ENCODE results near the gene ANAPC2.

The ANAPC2 gene

DNA sequence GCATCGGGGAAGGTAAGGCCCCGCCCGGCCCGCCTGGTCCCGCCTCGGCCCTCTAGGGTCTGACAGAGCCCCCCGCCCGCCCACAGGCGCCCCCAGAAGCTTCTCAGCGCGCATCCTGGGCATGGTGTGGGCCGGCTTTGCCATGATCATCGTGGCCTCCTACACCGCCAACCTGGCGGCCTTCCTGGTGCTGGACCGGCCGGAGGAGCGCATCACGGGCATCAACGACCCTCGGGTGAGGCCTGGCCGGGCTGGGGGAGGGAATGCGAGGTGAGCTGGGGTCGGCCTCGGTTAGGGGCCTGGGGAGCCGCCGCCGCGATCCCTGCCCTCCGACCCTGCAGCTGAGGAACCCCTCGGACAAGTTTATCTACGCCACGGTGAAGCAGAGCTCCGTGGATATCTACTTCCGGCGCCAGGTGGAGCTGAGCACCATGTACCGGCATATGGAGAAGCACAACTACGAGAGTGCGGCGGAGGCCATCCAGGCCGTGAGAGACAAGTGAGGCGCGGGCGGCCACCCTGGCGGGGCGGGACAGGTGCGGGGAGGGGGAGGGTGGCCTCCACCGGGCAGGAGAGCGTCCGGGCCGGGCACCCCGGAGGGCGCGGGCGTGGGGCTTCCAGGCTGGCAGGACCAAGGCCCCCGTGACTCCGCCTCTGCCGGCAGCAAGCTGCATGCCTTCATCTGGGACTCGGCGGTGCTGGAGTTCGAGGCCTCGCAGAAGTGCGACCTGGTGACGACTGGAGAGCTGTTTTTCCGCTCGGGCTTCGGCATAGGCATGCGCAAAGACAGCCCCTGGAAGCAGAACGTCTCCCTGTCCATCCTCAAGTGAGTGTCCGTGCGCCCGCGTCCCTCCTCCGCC lies 25.6 kb downstream of the ANAPC2 start:
- DNase-seq (ENCODE audit: low read depth, low spot score): no peak

DNA sequence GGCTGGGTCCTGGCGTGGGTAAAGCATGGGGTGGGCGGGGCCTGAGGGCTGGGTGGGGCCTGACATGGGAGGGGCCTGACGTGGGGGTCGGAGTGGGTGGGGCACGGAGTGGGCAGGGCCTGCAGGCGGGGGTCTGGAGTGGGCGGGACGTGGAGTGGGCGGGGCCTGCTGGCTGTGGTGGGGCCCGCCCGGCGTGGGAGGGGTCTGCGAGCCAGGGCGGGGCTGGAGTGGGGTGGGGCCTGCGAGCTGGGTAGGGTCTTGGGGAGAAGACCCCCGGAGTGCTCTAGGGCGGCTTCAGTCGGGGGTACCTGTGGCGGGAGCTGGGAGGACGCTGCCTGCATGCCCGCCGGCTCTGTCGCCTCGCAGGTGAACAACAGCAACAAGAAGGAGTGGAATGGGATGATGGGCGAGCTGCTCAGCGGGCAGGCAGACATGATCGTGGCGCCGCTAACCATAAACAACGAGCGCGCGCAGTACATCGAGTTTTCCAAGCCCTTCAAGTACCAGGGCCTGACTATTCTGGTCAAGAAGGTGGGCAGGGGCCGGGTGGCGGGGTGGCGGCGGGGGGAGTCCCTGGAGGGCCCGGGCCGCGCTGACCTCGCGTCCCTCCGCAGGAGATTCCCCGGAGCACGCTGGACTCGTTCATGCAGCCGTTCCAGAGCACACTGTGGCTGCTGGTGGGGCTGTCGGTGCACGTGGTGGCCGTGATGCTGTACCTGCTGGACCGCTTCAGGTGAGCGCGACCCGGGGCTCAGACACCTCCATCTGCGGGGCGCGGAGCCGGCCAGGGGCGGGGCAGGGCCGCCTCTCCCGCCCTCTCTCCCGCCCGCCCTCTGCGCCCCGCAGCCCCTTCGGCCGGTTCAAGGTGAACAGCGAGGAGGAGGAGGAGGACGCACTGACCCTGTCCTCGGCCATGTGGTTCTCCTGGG lies 26.5 kb downstream of the ANAPC2 start:
- DNase-seq (ENCODE audit: low read depth, low spot score): no peak

DNA sequence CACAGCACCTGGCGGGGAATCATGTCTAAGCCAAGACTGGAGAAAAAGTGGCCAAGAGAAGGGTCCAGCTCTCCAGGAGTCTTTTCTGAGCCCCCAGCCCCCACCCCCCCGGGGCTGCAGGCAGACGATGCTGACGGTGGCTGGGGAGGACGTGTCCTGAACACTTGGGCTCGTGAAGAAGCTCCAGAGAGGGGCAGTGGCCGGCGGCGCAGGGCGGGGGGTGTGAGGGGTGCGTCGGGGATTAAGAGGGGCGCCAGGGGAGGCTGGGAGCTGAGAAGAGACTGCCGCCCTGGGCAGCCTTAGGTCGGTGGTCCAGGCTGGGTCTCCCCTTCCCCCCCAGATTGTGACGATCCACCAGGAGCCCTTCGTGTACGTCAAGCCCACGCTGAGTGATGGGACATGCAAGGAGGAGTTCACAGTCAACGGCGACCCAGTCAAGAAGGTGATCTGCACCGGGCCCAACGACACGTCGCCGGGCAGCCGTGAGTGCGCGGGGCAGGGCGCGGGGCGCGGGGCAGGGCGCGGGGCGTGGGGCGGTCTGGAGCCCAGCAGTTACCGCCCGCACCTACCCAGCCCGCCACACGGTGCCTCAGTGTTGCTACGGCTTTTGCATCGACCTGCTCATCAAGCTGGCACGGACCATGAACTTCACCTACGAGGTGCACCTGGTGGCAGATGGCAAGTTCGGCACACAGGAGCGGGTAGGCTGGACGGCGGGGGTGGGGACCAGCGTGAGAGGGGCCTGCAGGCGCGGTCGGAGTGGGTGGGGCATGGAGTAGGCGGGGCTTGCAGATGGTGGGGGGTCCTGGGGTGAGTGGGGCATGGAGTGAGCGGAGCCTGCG lies 27.4 kb downstream of the ANAPC2 start:
- no peak for DNase-seq (ENCODE audit: low read depth, low spot score)

DNA sequence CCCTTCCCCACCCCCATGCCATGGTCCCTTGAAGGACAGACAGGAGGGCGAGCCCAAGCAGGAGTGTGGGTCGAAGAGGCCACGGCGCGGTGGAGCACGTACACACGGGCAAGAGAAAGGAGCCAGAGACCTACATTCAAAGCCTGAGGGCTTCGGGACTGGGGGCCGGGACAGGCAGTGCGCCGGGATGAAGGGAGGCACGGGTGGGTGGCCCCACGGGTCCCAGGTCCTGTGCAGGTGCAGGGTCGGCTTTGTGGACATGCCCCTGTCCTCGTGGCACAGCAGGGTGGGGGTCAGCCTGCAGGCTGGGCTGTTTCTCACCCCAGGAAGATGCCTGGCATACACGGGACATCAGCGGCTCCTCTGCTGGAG lies 28.3 kb downstream of the ANAPC2 start:
- DNase-seq (ENCODE audit: low read depth, low spot score): no peak

DNA sequence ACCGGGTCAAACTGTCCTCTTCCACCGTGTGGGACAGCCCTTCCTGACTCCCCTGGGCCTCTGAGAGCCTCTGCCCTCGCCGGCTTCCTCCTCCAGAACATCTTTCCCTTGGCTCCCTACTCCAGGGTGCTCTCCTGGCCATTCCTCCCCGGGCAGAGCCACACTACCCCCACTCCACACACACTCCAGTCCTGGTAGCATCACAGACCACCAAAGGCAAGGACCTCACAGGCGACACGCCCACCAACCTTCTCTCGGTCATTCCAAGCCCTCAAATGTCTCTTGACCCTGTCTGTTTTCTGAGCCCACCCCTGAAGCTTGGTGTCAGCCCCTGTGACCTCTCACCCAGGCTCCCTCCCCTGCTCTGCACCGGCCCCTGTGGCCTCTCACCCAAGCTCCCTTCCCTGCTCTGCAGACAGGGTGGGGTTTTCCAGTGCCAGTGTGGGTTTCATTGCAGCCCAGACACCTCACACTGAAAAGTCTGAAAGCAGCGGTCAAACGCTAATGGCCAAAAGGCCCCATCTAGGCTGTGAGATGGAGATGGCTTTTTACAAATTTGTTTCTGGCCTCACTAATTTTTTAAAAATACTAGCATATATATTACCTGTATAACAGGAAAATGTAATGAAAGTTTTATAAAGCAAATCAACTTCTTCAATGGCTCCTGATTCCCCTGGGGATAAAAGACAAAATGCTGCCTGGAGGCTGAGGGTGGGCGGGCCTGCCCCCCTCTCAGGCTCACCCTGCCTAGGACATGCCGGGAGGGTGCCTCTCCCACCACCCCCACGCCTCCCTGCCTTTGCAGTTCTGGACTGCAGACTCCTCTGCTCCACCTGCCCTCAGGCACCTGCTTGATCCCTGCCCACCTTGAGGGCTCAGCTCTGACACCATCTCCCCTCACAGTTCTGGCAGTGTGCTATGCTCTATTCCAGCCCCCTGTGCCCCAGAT lies 29.0 kb downstream of the ANAPC2 start:
- DNase-seq (ENCODE audit: low read depth, low spot score): no peak

DNA sequence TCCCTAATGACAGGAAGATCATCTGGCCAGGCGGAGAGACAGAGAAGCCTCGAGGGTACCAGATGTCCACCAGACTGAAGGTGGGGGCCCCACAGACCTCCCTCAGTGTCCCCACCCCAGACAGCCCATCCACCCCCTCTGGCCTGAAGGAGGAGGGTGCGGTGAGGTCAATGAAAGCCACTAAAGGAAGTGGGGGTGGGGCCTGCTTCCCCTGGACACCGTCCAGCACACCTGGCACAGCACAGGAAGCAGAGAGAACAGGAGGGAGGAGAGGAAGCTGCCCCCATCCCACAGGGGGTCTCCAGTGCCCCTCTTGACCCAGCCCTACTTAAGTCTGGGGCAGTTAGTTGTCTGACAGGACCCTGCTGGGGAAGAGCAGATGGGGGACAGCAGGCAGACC lies 29.7 kb downstream of the ANAPC2 start:
- DNase-seq (ENCODE audit: low read depth, low spot score): no peak

DNA sequence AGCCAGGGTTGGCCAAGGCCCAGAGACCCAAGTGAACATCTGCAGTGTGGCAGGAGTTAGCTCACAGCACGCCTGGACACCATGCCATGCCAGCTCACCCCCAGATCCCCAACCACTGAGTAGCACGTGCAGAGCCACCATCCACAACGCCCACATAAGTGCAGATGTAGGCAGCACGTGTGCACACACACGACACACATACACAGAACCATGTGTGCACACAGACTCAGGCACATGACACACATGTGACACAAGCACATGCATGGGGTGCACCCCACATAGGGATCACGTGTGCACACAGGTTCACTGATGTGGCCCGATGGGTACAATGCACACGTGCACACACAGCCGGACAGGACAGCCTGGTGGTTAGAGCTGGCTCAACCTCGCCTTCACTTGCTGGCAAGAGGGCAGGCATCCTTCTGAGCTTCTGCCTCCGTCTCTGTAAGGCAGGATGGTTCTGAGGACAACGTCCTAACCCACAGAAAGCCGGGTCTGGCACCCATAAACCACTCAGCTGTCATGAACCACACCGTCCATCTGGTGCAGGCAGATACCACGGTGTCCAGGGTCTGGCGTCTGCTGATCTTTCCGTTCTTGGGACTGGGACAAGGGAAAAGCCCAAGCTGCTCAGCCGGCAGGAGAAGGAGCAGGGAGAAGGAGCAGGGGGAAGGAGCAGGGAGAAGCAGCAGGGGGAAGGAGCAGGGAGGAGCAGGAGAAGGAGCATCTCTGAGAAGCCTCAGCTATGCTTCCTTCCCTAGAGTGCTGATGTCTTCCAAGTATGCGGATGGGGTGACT lies 30.5 kb downstream of the ANAPC2 start:
- no peak for DNase-seq (ENCODE audit: low read depth, low spot score)

DNA sequence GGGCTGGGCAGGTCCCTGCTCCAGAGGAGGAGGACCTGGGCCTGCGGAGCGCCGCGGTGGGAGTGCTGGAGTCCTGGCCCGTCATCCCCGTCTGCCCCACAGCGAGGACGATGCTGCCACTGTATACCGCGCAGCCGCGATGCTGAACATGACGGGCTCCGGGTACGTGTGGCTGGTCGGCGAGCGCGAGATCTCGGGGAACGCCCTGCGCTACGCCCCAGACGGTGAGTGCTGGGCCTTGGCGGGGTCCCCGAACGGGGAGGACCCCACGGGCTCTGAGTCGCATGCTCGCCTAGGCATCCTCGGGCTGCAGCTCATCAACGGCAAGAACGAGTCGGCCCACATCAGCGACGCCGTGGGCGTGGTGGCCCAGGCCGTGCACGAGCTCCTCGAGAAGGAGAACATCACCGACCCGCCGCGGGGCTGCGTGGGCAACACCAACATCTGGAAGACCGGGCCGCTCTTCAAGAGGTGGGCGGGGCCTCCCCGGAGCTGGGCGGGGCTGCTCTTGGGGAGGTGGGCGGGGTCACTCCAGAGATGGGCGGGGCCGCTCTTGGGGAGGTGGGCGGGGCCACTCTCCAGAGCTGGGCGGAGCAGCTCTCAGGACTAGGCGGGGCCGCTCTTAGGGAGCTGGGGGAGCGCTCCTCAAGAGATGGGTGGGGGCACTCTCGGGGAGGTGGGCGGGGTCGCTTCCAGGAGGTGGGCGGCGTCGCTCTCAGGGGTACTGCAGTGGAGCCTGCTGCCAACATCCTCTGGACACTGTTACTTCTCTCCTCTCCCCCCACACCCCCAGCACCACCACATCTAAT lies 31.6 kb downstream of the ANAPC2 start:
- DNase-seq (ENCODE audit: low read depth, low spot score): no peak

DNA sequence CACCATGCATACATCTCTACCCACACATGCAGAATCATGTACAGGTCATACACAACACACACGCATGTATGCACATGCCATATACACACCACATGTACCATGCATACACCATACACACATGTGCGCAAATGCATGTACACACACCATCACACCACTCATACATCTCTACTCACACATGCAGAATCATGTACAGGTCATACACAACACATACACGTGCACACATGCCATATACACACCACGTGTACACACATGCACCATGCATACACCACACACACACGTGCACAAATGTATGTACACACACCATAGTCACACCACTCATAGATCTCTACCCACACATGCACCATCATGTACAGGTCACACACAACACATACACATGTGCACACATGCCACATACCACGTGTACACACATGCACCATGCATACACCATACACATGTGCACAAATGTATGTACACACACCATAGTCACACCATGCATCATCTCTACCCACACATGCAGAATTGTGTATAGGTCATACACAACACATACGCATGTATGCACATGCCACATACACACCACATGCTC lies 35.4 kb downstream of the ANAPC2 start:
- no peak for DNase-seq (ENCODE audit: low read depth, low spot score)

DNA sequence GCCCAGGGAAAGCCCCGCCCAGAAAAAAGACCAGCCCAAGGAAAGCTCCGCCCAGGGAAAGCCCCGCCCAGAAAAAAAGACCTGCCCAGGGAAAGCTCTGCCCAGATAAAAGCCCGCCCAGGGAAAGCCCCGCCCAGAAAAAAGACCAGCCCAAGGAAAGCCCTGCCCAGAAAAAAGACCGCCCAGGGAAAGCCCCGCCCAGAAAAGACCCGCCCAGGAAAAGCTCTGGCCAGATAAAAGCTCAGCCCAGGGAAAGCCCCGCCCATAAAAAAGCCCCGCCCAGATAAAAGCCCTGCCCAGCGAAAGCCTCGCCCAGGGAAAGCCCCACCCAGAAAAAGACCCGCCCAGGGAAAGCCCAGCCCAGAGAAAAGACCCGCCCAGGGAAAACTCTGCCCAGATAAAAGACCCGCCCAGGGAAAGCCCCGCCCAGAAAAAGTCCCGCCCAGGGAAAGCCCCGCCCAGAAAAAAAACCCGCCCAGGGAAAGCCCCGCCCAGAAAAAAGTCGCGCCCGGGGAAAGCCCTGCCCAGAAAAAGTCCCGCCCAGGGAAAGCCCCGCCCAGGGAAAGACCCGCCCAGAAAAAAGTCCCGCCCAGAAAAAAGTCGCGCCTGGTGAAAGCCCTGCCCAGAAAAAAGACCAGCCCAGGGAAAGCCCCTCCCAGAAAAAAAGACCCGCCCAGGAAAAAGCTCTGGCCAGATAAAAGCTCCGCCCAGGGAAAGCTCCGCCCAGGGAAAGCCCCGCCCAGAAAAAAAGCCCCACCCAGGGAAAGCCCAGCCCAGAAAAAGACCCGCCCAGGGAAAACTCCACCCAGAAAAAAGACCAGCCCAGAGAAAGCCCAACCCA lies 37.5 kb downstream of the ANAPC2 start:
- DNase-seq (ENCODE audit: low read depth, low spot score): no peak

DNA sequence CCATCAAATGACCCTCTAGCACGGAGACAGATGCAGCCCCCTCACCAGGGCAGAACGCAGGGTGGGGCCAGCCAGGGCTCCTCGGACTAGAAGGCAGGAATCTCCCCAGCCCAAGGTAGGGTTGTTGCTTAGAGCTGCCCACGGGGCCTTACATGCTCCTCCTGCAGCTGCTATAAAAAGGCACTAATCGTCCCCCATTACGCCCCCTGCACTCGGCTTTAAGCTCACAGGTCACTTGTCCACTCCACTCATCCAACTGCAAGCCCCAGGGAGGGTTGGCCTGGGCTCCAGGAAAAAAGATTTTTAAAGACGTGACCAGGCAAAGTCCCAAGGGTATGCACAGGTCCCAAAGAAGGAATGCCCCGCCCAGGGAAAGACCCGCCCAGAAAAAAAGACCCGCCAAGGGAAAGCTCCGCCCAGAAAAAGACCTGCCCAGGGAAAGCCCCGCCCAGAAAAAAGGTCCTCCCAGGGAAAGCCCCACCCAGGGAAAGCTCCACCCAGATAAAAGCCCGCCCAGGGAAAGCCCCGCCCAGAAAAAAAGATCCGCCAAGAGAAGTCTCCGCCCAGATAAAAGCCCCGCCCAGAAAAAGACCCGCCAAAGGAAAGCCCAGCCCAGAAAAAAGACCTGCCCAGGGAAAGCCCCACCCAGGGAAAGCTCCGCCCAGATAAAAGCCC lies 38.3 kb downstream of the ANAPC2 start:
- DNase-seq (ENCODE audit: low read depth, low spot score): no peak

DNA sequence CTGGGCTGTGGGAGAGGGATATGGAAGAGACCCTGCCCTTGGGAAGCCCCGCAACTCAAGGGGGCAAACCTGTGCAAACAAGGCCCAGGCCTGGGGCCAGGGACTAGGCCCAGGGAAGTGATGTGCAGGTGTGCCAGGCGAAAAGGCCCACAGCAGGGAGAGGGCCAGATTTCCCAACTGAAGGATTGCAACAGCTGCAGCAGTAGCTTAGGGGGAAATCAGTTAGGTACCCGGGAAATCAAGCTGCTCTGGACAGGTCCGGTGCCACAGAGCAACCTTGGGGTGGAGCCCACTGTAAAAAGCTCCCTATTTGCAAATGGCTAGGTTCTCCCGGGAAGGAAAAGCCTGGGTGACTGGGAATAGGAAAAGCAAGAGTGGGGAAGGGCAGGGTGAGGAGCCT lies 39.0 kb downstream of the ANAPC2 start:
- no peak for DNase-seq (ENCODE audit: low read depth, low spot score)

DNA sequence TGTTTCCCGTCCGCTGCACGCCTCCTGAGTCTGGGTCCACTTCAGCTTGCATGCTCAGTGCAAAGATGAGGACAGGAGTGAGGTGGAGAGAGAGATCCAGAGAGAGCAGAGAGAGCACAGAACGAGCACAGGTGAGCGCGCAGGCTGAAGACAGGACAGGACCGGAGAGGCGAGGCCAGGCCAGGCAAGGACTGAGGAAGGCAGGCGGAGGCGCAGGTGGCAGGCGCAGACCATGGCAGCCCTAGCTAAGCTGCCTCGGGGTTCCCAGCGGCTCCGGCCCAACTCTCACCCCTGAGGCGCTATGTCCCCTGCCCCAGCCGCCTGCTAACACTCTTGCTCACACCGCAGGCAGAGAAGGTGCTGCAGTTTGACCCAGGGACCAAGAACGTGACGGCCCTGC lies 39.7 kb downstream of the ANAPC2 start:
- DNase-seq (ENCODE audit: low read depth, low spot score): no peak

DNA sequence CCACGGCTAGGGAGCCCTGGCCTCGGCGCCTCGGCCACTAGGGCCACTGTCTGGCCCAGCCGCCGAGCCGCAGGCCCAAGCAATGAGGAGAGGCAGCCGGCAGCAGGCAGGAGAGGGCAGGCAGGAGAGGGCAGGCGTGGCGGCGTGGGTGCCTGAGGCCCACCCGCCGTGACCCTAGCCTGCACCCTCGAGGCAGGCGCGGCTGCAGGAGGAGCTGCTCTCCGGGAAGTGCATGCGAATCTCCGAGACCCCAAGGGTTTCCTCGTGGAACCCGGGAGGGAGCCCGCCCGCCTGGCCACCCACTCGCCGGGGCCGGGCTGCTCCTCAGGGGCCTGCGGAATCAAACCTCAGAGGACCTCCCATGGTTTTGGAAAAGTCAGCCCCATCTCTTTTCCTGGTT lies 40.1 kb downstream of the ANAPC2 start:
- no peak for DNase-seq (ENCODE audit: low read depth, low spot score)

DNA sequence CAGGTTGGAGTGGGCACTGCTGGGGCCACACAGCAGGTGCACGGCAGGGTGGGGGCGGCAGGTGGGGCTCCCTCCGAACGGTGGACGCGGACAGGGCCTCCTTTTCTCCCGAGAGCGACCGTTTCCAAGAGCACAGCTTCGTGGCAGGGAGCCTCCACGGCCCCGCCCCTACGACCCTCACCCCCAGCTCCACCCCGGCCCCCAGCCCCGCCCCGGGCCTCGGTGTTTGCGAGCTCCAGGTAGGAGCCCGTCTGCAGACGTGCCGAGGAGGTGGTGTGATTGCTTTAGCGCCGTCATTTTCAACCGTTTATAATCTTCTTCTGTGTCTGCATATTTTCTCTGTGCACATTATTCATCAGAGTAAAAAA lies 40.6 kb downstream of the ANAPC2 start:
- DNase-seq (ENCODE audit: low read depth, low spot score): no peak

DNA sequence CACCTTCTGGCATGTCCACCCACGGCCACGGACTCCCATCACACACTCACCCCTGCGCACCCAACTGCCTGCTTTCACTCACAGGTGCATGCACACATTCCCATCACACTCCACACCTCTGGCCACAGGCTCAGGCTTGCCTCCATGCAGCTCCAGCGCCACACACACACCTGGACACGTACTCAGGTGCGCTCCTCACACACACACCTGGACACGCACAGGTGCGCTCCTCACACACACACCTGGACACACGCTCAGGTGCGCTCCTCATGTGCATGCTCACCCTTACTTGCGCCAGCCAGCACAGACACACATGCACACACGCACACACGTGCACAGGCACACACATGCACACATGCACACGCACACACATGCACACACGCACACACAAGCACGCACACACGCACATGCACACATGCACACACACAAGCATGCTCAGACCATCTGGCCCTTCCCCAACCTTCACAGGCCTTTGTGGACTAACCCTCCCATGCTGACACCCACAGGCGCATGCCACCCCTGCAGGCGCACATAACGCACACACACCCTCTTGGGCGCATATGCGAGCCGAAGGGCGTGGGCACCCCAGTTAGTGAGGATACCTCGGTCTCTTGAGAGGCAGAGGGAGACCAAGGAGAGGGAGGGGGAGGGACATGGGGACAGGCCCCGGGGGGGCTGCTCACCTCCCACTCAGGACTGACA lies 41.1 kb downstream of the ANAPC2 start:
- DNase-seq (ENCODE audit: low read depth, low spot score): no peak

DNA sequence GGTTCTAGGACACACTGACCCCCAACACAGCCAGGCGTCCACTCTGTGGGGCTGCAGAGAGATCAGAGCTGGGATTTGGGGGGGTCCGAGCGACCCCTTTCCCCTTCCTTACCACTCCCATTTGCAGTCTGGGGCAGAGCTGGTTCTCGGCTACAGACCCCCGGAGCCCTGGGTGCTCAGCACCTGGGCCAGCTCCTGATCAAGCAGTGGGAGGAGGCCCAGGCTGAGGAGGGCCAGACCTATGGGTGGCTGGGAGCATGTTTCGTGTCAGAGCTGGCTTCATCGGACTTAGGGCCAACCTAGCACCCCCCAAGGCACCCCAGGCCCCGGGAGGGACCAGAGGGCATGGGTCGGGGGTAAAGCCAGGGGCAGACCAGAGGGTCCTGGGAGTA lies 41.8 kb downstream of the ANAPC2 start:
- DNase-seq (ENCODE audit: low read depth, low spot score): no peak
